Erythroblast (primary cell): ENCODE results near the gene KRTAP3-2.
"Not testable (repeated sequence)": the region's sequence is repeated elsewhere in the genome, so short reads cannot be mapped to it uniquely, and the experiment has no call there.

Source experiments
- DNase-seq, 2 experiments: peaks; one replicate each; lab custom pipeline; 2025; lab: John Stamatoyannopoulos, UW
- GATA1 ChIP-seq: IDR thresholded peaks from 2 replicates; pipeline ENCODE4 v1.6.1; 2011; ENCODE audit warnings: low read depth, mild to moderate bottlenecking, control low read depth, low read length, moderate library complexity
- POLR2A ChIP-seq: IDR thresholded peaks from 2 replicates; pipeline ENCODE4 v1.6.1; 2011; ENCODE audit warnings: mild to moderate bottlenecking, low read length

The KRTAP3-2 gene

GRCh38 chr17:40999563-40999962, at the start of gene KRTAP3-2:
Gene KRTAP3-2, minus strand, starts transcription at chr17:40999906. Its CDS starts 53 bp downstream, at chr17:40999853.
- DNase-seq: not testable (repeated sequence)

GRCh38 chr17:41049110-41049509, 49.4 kb upstream of the KRTAP3-2 start:
- TF ChIP-seq POLR2A (no peak), GATA1 (no peak)
- no peak for DNase-seq

GRCh38 chr17:41048441-41048840, 48.7 kb upstream of the KRTAP3-2 start:
- TF ChIP-seq POLR2A (no peak), GATA1 (no peak)
- DNase-seq: no peak

GRCh38 chr17:41046735-41047465, 47.2 kb upstream of the KRTAP3-2 start, which contains the start of gene KRTAP2-1:
Gene KRTAP2-1, minus strand, starts transcription at chr17:41047316. Its CDS starts 49 bp downstream, at chr17:41047267.
- DNase-seq: not testable (repeated sequence)

GRCh38 chr17:41042953-41043352, 43.2 kb upstream of the KRTAP3-2 start:
- TF ChIP-seq POLR2A (no peak), GATA1 (no peak)
- DNase-seq: no peak

- DNase-seq: not testable (repeated sequence)
Measured at GRCh38 chr17:41040783-41041571, 41.3 kb upstream of the KRTAP3-2 start, which contains the start of gene KRTAP1-1. Gene KRTAP1-1, minus strand, starts transcription at chr17:41041450. Its CDS starts 53 bp downstream, at chr17:41041397.

- DNase-seq: no peak
- TF ChIP-seq POLR2A: no peak
- TF ChIP-seq GATA1: no peak
Measured at GRCh38 chr17:41037853-41038350, 38.2 kb upstream of the KRTAP3-2 start.

GRCh38 chr17:41034346-41034935, 34.7 kb upstream of the KRTAP3-2 start, which contains the start of gene KRTAP1-3:
Gene KRTAP1-3, minus strand, starts transcription at chr17:41034874. Its CDS starts 53 bp downstream, at chr17:41034821.
- not testable (repeated sequence) for DNase-seq

- no peak for DNase-seq
- TF ChIP-seq POLR2A: no peak
- no peak for TF ChIP-seq GATA1
Measured at GRCh38 chr17:41029633-41030245, 30.0 kb upstream of the KRTAP3-2 start, which contains the start of gene KRTAP1-4. Gene KRTAP1-4, minus strand, starts transcription at chr17:41030195. Its CDS starts 117 bp downstream, at chr17:41030078.

GRCh38 chr17:41026715-41027471, 27.2 kb upstream of the KRTAP3-2 start, which contains the start of gene KRTAP1-5:
Gene KRTAP1-5, minus strand, starts transcription at chr17:41027208. Its CDS starts 53 bp downstream, at chr17:41027155.
- TF ChIP-seq GATA1 (no peak), POLR2A (no peak)
- no peak for DNase-seq

GRCh38 chr17:41024697-41025096, 25.0 kb upstream of the KRTAP3-2 start:
- TF ChIP-seq GATA1 (no peak), POLR2A (no peak)

GRCh38 chr17:41020336-41020735, 20.6 kb upstream of the KRTAP3-2 start:
- TF ChIP-seq POLR2A: no peak
- TF ChIP-seq GATA1: no peak
- DNase-seq: no peak

More at GRCh38 chr17:41024697-41025096, 25.0 kb upstream of the KRTAP3-2 start:
- no peak for DNase-seq

GRCh38 chr17:41019415-41019814, 19.7 kb upstream of the KRTAP3-2 start:
- DNase-seq: no peak
- TF ChIP-seq POLR2A (no peak), GATA1 (no peak)

- TF ChIP-seq POLR2A (no peak), GATA1 (no peak)
Measured at GRCh38 chr17:41018541-41018940, 18.8 kb upstream of the KRTAP3-2 start.

More at GRCh38 chr17:41018541-41018940, 18.8 kb upstream of the KRTAP3-2 start:
- no peak for DNase-seq
